ENCODE data around the gene RNF151. TPM values are rescaled to one million over a fixed set of nuclear protein-coding genes. Genes with fewer than 3 reads are reported as not detected.
"Not testable (repeated sequence)": the region's sequence is repeated elsewhere in the genome, so short reads cannot be mapped to it uniquely, and the experiment has no call there.

The RNF151 gene
- total RNA-seq, 2 donors from 2014 or later, result not detected

- no peaks in the 10 kb centered on the region for H3K36me3 Mint-ChIP-seq
- no peaks in the 10 kb centered on the region for H3K27me3 Mint-ChIP-seq
- peak within 1 kb of the TSS; percentile 87 for H3K4me3 Mint-ChIP-seq
- DNase-seq (ENCODE audit: low spot score), result peak; percentile 100
- H3K4me1 Mint-ChIP-seq (ENCODE audit: low read depth in 2 of 2), result peaks cover 13 to 23% of the 10 kb centered on the region in 2 donors
- H3K9me3 Mint-ChIP-seq, result no peaks in the 10 kb centered on the region
- peak; percentile 98 to 99 for ATAC-seq
- H3K27ac Mint-ChIP-seq, result peak within 1 kb of the TSS; percentile 77 to 88
These were observed 23.6 kb upstream of the RNF151 start, which contains the start of gene MSRB1 for GRCh38 chr16:1942810-1943726. Gene MSRB1, minus strand, starts transcription at chr16:1943199. Its CDS starts 43 bp downstream, at chr16:1943156.

- no peaks in the 10 kb centered on the region for H3K9me3 Mint-ChIP-seq
- H3K4me1 Mint-ChIP-seq (ENCODE audit: low read depth in 2 of 2), result peaks cover 13 to 23% of the 10 kb centered on the region in 2 donors
- H3K27ac Mint-ChIP-seq, result peak overlapping the region; percentile 77 to 88
- H3K27me3 Mint-ChIP-seq, result no peaks in the 10 kb centered on the region
- no peaks in the 10 kb centered on the region for H3K36me3 Mint-ChIP-seq
- H3K4me3 Mint-ChIP-seq, result peak overlapping the region; percentile 87
- ATAC-seq (no peak), DNase-seq (ENCODE audit: low spot score) (no peak)
These were observed 21.9 kb upstream of the RNF151 start for GRCh38 chr16:1944612-1945199.

DNA sequence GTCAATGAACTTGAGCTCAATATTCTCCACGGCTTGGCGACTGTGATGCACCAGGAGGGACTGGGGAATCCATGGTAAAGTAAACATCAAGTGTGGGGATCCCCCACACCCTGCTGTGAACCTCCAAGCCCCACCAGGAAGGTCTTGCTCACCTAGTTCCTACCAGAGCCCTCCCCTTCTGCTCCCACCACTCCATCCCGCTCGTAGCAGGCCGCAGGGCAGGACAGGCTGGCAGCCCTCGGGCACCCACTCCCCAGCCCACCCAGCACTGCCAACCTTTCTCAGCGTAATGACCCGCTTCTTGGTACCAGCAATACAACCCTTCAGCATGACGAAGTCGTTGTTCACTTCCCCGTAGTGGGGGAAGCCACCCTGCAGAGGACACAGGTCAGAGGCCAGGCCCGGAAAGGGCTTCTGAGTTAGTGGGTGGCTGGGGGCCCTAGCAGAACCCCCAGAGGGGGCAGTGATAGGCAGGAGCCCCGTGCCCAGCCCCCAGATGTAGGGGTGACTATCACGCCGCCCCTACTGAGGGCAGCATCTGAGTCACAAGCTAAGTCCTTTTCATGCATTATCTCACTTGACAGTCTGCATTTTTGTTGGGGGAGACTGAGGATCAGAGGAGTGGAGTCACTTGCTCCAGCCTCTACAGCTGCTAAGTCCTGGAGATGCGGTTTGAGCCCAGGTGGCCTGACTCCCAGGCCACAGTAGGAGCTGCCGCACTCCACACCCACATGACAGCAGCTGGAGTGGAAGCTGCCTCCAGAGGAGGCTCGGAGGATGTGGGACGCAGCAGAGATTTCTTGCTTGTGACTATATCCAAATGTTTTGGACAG lies 20.9 kb upstream of the RNF151 start:
- peaks cover 13 to 23% of the 10 kb centered on the region in 2 donors for H3K4me1 Mint-ChIP-seq (ENCODE audit: low read depth in 2 of 2)
- no peaks in the 10 kb centered on the region for H3K27me3 Mint-ChIP-seq
- no peak for DNase-seq (ENCODE audit: low spot score)
- H3K36me3 Mint-ChIP-seq, result no peaks in the 10 kb centered on the region
- no peak overlapping the region for H3K27ac Mint-ChIP-seq
- no peak for ATAC-seq
- H3K4me3 Mint-ChIP-seq, result no peak overlapping the region
- no peaks in the 10 kb centered on the region for H3K9me3 Mint-ChIP-seq

DNA sequence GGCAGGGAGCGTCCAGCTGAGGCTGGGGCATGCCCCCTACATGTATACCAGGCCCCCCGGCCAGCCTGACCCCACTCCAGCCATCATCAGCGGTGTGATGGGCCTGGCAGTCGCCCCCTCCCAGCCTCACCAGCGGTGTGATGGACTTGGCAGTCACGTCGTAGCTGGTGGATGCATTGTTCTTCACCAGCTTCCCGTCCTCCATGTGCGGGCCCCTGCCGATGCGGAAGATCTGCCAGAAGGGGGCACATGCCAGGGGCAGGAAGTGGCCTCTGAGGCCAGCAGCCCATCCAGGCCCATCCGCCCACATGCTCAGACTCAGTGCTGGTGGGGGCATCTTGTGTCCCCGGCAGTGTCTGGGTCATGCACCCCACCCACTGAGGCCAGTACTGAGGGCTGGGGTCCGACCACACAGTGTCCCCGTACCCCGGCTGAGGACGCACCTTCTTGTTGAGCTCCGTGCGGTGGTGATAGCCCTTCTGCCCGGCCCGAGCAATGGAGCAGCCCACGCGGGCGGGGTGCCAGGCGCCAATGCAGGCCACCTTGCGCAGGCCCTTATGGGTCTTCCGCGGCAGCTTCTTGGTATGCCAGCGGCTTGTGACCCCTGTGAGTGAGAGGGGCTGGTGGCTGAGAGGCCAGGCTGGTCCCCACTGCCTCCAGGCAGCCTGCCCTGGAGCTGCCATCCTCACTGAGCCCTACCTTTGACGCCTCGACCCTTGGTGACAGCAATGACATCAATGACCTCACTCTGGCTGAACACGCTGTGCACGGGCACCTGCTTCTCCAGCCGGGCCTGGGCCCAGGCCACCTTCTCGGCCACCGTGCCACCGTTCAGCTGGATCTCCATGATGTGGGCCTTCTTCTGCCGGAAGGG lies 19.9 kb upstream of the RNF151 start:
- ATAC-seq, result no peak
- no peak overlapping the region for H3K4me3 Mint-ChIP-seq
- no peaks in the 10 kb centered on the region for H3K9me3 Mint-ChIP-seq
- H3K4me1 Mint-ChIP-seq (ENCODE audit: low read depth in 2 of 2), result peaks cover 10 to 22% of the 10 kb centered on the region in 2 donors
- no peaks in the 10 kb centered on the region for H3K27me3 Mint-ChIP-seq
- no peak overlapping the region for H3K27ac Mint-ChIP-seq
- H3K36me3 Mint-ChIP-seq, result no peaks in the 10 kb centered on the region
- no peak for DNase-seq (ENCODE audit: low spot score)

- Mint-ChIP-seq H3K9me3 (no peaks in the 10 kb centered on the region), H3K4me3 (no peak overlapping the region), H3K27ac (no peak overlapping the region), H3K4me1 (ENCODE audit: low read depth in 2 of 2) (peaks cover 10 to 17% of the 10 kb centered on the region in 2 donors), H3K36me3 (no peaks in the 10 kb centered on the region), H3K27me3 (no peaks in the 10 kb centered on the region)
- ATAC-seq, result no peak
- DNase-seq (ENCODE audit: low spot score), result no peak
These were observed 19.3 kb upstream of the RNF151 start for GRCh38 chr16:1947369-1947670.

- no peak overlapping the region for H3K27ac Mint-ChIP-seq
- H3K36me3 Mint-ChIP-seq, result no peaks in the 10 kb centered on the region
- no peaks in the 10 kb centered on the region for H3K27me3 Mint-ChIP-seq
- no peaks in the 10 kb centered on the region for H3K9me3 Mint-ChIP-seq
- ATAC-seq (no peak), DNase-seq (ENCODE audit: low spot score) (no peak)
- no peak overlapping the region for H3K4me3 Mint-ChIP-seq
- peaks cover under 1 to 2% of the 10 kb centered on the region in 2 donors for H3K4me1 Mint-ChIP-seq (ENCODE audit: low read depth in 2 of 2)
These were observed 17.1 kb upstream of the RNF151 start for GRCh38 chr16:1949507-1949906.

- Mint-ChIP-seq H3K27ac (no peak overlapping the region), H3K4me3 (no peak overlapping the region), H3K4me1 (ENCODE audit: low read depth in 2 of 2) (no peaks in the 10 kb centered on the region), H3K9me3 (no peaks in the 10 kb centered on the region), H3K36me3 (no peaks in the 10 kb centered on the region), H3K27me3 (no peaks in the 10 kb centered on the region)
- no peak for ATAC-seq
- DNase-seq (ENCODE audit: low spot score), result no peak
These were observed 16.6 kb upstream of the RNF151 start for GRCh38 chr16:1950047-1950446.

GRCh38 chr16:1950559-1950958 lies 16.1 kb upstream of the RNF151 start:
- no peaks in the 10 kb centered on the region for H3K36me3 Mint-ChIP-seq
- no peak overlapping the region for H3K27ac Mint-ChIP-seq
- ATAC-seq (no peak), DNase-seq (ENCODE audit: low spot score) (no peak)
- no peaks in the 10 kb centered on the region for H3K27me3 Mint-ChIP-seq
- H3K9me3 Mint-ChIP-seq, result no peaks in the 10 kb centered on the region
- H3K4me3 Mint-ChIP-seq, result no peak overlapping the region
- H3K4me1 Mint-ChIP-seq (ENCODE audit: low read depth in 2 of 2), result no peaks in the 10 kb centered on the region

DNA sequence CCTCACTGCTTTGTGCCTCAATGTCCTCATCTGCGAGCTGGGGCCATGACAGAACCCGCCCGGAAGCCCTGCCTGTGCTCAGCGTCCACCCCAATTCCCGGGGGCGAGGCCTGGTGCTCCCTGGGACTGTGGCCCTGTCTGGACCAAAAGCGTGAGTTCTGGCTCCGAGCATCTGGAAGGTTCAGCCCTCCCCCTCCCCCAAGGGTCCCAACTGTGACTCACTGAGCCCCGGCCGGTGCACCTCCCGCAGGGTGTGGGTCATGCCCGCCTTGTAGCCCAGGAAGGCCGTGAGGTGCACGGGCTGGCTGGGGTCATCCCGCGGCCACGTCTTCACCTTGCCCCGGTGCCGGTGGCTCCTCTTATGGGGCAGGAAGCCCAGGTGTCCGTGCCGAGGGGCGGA lies 12.9 kb upstream of the RNF151 start:
- DNase-seq (ENCODE audit: low spot score) (no peak), ATAC-seq (no peak)
- Mint-ChIP-seq H3K4me3 (no peak overlapping the region), H3K27me3 (no peaks in the 10 kb centered on the region), H3K4me1 (ENCODE audit: low read depth in 2 of 2) (no peaks in the 10 kb centered on the region), H3K9me3 (no peaks in the 10 kb centered on the region), H3K27ac (no peak overlapping the region), H3K36me3 (no peaks in the 10 kb centered on the region)

GRCh38 chr16:1957434-1958142 lies 9.1 kb upstream of the RNF151 start:
- not testable (repeated sequence) for H3K27me3 Mint-ChIP-seq; DNase-seq (ENCODE audit: low spot score); ATAC-seq; H3K4me3 Mint-ChIP-seq; H3K27ac Mint-ChIP-seq; H3K36me3 Mint-ChIP-seq; H3K9me3 Mint-ChIP-seq
- H3K4me1 Mint-ChIP-seq (ENCODE audit: low read depth in 2 of 2), result peaks cover 14 to 20% of the 10 kb centered on the region in 2 donors

DNA sequence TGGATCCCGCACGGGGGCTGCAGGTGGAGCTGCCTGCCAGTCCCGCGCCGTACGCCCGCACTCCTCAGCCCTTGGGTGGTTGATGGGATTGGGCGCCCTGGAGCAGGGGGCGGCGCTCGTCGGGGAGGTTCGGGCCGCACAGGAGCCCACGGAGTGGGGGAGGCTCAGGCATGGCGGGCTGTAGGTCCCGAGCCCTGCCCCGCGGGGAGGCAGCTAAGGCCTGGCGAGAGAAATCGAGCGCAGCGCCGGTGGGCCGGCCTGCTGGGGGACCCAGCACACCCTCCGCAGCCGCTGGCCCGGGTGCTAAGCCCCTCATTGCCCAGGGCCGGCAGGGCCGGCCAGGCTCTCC lies 8.5 kb upstream of the RNF151 start:
- DNase-seq (ENCODE audit: low spot score); H3K9me3 Mint-ChIP-seq; H3K27me3 Mint-ChIP-seq; H3K4me3 Mint-ChIP-seq; ATAC-seq; H3K36me3 Mint-ChIP-seq; H3K27ac Mint-ChIP-seq: not testable (repeated sequence)
- H3K4me1 Mint-ChIP-seq (ENCODE audit: low read depth in 2 of 2), result peaks cover 18 to 23% of the 10 kb centered on the region in 2 donors

GRCh38 chr16:1958715-1959268 lies 7.9 kb upstream of the RNF151 start:
- no peaks in the 10 kb centered on the region for H3K27me3 Mint-ChIP-seq
- peaks cover 16% of the 10 kb centered on the region for H3K36me3 Mint-ChIP-seq
- peak overlapping the region in 1 of 2 donors; percentile 94 for H3K27ac Mint-ChIP-seq
- DNase-seq (ENCODE audit: low spot score) (no peak), ATAC-seq (peak in 1 of 2 donors; percentile 1)
- H3K9me3 Mint-ChIP-seq, result no peaks in the 10 kb centered on the region
- peaks cover 24 to 27% of the 10 kb centered on the region in 2 donors for H3K4me1 Mint-ChIP-seq (ENCODE audit: low read depth in 2 of 2)
- H3K4me3 Mint-ChIP-seq, result peak overlapping the region; percentile 100

Measured in natural killer cell treated with Interleukin-12 subunit alpha and Interleukin-12 subunit beta and Interleukin-15 and Interleukin-18, amount 100 ng/mL, for 72 hours (primary cell).